ENCODE measurements around the gene RBMS3.
"Not testable (repeated sequence)": the region's sequence is repeated elsewhere in the genome, so short reads cannot be mapped to it uniquely, and the experiment has no call there.

Gene RBMS3

DNA sequence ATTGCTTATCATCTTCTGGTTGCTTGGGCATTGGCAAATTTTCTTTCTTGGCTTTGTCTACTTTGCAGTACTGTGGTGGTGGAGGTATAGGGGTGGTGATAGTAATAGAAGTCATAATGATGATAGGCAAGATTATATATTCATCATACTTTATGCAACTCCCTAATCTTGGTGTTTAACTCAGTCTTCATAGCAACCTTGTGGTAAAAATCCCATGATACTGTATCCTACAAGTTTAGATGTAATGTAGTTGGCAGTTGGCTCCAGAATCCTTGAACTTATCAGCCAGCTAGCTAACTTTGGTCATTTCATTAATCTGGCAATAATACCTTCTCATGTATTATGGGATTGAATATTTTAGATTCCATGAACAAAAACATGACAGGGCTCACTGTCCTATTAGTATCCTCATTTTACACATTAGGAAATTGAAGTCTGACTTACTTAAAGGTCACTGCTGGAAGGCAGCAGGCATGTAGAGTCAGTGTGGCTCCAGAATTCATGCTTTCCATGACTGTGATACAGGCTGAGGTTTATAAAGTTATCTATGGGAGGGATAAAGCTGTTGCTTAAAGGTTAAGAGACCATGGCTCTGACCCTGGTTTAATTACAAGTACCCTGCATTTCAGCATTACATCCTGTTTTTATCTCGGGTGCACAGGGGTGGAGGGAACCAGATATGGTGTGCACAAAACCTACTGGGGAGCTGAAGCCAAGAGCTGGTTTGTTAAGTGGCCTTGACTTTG is 33.3 kb downstream of the RBMS3 start:
- DNase-seq, result no peak

DNA sequence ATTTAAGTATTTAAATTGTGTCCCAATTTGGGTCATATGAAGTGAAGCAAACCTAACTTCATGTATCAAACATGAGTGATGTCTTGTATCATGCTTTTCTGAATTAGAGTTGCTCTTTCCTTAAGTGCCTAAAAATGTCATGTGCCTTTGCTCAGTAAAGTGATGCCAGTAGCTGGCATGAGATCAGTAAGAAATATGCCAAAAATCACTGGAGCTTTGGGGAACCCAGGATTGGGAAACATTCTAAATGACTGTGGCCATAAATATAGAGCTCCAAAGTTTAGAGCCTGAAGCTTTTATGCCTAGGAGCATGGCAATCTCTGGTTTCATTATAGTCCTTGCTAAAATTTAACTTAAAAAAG is 33.8 kb downstream of the RBMS3 start:
- no peak for DNase-seq

DNA sequence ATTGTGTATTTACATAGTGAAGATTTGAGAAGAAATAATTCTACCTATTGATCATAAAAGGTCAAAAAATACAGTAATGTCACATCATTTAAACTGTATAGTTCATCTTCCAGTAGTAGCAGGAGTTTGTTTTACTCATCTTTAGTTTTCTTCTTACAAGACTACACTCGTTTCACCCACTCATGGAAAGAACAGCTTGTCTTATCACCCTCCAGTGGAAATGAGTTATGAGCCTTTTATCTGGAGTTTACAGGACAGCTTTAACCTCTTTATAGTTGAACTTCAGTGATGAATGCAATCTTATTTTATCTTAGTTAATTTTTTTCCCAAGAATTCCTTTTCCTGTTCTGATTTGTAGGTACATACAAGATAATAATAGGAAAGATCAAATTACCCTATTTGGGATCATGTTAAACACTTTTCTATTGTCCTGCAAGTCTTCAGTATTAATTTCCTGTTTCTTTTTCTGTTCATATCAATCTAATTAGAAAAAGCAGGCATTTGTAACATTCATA is 36.8 kb downstream of the RBMS3 start:
- no peak for DNase-seq

DNA sequence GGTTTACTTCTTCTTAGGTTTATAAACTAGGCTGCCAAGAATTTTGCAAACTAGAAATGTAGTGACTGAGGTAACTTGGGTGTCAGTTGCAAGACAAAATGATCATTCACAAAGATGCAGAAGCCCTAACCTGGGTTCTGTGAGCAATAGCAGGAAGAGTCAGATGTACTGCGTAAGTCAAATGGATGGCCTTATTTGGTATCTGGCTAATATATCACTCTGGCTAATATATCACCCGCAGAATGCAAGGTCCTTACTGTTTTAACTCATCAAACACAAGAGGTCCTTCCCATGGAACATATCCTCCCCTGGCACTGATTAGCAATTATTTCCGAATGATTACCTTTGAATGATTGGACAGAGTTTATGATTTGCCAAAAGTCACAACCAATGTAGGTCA is 37.4 kb downstream of the RBMS3 start:
- DNase-seq, result no peak

DNA sequence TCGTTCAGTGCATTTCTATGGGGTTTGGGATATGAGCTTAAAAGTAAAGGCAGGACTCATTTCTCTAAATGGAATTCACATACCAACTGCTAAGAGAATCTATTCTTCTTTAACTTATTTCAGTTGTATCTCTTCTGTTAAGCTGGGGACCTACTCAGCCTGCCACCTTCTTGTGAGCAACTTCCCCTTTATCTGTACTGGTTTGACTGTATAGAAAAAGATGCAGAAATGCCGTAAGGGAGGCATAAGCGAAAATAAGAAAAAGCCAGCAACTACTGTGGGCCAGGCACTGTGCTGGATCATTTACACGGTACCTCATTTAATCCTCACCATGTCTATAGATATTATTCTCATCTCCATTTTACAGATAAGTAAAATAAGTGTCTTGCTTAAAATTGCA is 38.4 kb downstream of the RBMS3 start:
- DNase-seq, result no peak

DNA sequence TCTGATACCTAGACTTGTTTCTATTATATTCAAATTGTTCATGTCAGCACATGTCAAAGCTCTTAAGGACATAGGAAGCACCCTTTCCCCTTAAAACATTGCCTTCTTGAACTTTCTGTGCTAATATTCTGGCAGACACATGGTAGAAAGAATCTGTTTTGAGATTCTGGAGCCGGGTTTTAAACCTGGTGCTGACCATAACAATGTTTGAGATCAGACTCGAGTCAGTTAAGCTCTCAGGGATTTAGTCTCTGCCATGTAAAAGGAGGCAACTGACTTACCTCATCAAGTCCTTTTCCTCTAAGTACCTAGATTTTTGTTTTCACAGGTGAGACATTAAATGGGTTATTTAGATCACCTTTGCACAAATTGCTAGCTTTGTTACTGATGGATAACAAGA is 38.9 kb downstream of the RBMS3 start:
- no peak for DNase-seq

DNA sequence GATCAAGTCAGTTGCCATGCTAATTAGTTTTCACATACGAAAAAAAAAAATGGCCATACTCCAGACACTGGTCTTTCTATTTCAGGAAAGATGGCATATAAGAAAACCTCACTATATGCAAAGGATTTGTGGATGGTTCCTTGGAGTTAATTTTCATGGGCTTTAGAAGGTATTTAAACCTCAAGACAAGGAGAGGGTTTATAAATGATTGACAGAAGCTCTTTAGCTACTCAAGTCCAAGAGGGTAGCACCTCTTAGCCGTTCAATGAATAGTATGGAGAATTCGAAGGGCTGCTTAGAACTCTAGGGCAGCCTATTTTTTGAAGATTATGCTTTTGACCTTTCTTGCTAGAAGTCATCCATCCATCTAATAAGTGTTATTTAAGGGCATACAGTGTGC is 41.7 kb downstream of the RBMS3 start:
- no peak for DNase-seq

DNA sequence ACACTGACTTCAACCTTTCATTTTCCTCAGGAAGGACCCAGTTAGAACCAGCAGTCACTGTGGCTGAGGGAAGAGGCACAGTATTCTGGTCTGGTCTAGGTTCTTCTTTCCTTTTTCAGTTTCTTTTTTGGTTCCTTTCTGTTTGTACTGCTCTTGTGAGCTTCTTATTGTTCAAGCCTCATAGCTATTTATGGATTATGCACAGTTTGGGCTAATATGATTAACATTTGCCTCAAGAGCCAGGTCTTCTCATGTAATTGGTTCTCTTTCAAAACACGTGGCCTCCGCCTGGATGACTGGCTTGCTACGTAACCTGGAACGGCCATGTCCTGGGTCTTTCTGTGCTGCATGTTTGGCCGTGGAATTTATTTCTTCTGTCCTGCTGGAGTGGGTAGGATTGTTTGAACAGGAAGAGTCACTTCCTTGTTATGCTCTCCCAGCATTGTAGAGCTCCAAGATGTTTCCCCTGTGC is 43.3 kb downstream of the RBMS3 start:
- DNase-seq, result no peak

DNA sequence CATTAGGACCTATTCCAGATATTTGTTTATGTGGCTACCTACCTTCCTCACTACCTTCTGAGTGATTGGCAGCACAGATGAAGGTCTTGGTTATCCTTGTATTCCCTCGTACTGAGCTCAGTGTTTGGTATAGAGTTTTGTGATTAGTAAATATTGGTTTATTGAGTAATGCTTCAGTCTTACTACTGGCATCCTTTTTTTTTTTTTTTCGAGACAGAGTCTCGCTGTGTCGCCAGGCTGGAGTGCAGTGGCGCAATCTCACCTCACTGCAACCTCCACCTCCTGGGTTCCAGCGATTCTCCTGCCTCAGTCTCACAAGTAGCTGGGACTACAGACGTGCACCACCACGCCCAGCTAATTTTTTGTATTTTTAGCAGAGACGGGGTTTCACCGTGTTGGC is 45.7 kb downstream of the RBMS3 start:
- not testable (repeated sequence) for DNase-seq

DNA sequence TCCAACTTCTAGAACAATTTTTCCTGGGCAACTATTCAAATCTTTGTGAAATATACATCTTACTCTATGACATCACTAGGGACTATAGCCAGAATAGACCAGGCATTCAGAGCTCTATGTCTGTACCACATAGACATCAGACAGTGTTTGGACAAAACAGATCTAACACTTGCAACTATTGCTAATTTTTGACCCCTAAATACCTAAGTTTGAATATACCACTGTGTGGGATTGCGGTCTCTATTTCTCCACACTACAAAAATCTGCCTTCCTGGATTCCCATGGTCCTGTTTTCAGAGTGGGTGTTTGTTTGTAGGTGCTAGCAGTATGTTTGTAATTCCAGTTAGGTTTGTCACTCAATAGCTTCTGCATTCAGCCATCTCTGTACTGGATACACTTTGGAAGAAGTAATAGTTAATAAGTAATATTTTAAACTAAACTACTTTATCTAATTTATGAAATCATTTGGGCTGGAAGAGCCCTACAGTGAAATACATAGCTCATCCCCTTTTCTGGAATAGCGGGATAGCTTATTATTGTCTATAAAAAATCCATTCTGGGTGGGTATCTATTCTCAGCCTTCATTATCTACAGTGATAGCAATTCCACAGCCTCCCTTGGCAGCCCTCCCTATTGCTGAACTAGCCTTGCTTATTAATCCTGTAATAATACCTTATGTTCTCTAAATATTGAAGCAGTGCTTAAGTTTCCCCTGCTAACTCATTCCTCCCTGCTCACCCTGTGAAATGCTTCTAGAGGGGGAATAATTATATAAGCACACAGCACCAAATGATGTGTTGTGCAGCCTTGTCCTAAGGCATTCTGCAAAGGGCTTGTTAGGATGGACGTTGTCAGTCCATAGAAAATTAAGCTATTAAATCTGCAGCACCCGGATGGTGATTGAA is 49.4 kb downstream of the RBMS3 start:
- DNase-seq, result no peak

DNA sequence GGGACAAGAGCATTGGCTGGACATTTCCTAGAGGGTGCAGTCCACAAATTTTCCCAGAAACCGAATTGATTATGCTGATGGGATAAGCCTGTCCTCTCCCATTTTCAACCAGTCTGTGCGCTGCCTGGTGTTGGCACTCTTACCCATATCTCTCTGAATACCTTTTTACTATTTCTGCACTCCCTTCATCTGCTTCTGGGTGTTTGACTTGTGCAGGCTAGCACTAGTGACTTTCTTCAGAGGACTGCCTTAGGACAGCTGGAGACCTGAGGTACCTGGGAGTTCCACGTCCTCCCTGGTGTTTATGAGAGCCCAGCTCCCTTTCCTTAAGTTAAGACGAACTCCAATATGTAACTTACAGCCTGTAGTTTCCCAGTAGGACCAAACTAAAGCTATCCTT is 50.2 kb downstream of the RBMS3 start:
- DNase-seq, result no peak

DNA sequence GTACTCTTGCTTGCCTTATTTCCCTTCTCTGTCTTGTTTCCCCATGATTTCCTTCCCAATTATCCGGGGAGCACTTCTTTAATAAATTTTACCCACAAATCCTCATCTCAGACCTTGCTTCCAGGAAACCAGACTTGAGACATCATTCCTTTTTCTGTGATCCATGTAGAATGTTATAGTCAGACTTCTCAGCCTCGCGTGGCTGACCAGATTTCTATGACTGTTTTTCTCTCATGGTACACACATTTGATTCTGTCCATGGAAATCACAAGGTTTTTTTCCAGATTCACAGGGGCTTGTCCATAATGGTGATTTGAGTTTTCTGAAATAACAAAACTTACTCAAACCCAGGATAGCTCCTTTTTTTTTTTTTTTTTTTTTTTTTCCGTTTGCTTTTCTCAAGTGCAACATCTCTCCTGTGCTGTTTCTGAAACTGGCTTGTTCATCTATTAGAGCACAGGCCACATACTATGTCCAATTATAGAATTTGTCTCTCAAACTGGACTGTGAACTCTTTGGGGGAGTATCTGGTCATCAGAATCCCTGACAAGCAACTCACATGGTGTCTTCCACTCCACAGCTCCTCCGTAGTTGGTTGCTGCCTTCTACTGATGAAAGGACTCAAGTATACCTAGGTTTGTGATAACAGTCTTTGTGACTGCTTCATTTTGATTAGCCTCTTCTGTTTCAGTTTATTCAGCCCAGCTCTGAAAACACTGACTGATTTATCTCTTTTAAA is 50.8 kb downstream of the RBMS3 start:
- no peak for DNase-seq

DNA sequence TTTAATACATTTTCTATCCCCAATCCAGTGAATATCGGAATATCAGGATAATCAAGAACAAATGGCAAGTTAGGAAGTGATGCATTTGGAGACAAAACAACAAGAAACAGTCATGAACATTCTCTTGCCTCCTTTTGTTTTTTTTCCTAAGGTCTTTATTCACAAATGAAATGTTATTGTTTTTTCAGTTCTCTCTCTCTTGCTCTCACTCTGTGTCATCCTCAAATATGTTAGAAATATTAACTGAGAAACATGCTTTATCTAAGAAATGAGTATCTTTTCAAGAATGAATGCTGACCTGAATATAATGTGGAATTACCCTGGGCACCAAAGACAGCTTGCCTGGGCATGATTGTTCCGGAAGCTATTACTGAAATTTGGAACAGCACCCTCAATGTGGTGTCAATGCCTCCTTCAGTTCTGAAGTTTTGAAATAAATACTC is 51.3 kb downstream of the RBMS3 start:
- no peak for DNase-seq

DNA sequence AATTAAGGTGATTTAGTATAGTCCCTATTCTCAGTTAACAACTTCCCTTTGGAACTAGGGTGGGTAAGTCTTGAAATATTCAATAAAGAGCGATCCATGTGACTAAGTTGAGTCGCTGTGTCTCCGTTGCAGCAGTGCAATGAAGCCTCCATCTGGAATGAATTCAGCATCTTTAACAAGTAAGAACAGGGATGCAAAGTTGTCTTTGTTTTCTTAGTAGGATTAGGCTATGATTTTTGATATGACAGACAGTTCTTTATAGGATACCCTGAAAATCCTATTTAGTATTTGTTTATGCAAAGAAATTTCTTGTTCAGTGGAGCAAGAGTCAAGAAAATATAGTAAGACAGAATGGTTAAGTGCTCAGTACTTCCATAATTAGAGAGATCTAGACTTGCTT is 52.7 kb downstream of the RBMS3 start:
- no peak for DNase-seq

DNA sequence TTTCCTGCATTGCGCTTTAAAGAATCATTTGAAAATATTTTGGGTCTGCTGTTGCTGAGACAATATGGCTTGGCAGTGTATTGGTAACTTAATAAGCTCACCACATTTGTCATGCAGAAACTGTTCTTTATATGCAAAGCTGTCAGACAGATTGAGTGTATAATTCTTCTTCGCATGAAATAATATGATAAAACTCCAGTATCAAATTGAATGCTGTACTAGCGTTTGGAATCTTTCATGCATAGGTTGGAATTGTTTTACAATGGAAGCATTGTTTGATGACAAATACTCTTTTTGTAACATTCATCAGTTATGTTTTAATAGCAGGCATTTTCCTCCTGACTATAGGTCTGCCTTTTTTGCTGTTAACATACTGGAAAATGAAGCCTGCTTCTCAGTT is 53.8 kb downstream of the RBMS3 start:
- DNase-seq, result no peak

DNA sequence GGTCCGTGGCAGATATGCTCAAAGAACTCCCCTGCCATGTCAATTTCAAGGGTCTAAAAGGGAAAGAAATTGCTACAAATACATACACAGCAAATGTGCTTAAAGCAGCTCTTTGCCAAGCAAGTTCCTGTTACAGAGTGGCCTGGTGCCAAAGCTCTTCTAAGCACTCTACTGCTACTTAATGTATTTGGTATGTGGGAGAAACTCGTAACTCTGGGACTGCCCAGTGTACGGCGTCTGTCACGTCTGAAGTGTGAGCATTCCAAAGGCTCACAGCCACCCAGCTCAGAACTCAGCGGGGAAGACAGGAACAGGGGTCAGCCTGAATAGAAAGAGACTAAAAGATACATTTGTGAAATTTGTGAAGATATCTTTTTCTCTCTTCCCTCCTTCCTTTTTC is 54.6 kb downstream of the RBMS3 start:
- peak; percentile 6 for DNase-seq

DNA sequence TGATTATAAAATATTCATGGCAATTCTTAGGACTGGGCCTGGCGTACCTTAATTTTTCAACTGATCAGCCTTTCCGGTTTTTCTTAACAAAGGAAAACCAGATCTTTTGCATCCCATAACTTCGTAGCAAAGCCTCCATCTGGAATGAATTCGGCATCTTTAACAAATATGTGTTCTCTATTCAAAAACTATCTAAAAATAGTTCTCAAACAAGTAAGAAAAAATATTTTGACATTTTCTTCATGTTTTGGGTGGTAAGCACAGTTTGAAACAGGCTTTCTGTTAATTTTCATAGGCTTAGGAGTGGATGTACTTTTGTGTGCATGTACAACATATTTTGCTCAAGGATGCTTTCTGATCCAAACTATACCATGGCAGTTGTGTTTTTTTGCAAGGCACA is 55.1 kb downstream of the RBMS3 start:
- no peak for DNase-seq

DNA sequence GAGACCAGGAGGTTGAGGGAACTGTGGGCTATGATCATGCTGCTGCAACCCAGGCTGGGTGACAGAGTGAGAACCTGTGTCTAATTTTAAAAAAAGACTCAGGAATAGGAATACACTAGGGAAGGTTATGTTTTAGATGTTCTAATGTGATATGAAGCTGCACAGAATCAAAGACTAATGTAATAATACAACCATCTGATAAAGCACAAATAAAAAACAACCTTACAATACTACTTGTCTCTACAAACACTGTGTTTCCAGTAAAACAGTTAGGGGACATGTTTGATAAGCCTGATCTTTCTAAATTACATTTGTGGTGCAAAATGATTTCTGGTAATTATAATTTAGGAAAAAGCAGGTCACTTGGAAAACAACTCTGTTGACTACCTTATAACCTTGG is 56.7 kb downstream of the RBMS3 start:
- no peak for DNase-seq

DNA sequence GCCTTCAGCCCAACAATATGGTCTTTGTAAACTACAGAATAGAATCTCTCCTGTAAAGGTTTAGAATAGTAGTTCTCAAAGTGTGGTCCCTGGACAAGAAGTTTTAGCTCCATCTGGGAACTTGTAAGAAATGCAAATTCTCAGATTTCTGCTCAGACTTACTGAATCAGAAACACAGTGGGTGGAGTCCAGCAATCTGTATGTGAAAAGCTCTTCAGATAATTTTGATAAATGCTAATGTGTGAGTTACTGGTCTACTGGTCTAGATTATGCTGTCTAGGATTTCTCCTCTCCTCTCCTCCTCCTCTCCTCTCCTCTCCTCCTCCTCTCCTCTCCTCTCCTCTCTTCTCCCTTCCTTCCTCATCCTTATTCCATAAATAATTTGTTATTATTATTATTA is 57.5 kb downstream of the RBMS3 start:
- no peak for DNase-seq

DNA sequence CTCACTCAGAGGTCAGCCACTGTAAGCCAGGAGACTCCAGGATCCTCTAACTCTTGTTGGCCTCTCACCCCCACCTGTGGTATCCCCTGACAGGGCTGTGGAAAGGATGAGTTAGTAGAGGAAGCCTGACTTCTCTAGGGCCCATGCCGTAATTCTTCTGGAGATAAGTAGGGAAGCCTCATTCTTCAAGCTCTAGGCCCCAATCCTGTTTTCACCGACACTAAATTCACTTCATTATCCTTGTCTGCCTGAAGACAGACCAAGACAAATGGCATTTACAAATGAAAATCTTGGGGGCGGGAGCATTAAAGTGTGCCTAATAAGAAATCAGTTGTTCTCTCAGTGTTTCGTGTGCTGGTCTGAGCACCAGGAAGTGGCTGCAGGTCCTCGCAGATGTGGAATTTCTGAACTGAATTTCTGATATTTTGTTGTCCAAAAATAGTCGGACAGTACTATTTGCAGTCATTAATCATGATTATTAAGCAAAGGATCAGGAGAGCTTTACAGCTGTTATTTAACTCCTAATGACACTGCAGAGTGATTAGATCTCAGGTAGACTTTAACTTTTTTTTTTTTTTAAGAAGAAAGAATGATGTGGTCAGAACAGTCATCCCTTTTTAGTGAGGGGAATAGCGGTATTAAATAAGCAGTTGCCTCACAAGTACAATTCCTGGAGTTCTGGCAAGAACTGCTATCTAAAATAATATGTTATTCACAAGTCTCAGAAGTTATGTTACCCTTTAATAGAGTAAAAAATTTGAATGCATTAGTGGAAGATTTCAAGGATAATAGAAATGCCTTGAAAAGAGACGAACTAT is 58.4 kb downstream of the RBMS3 start:
- DNase-seq, result no peak

DNA sequence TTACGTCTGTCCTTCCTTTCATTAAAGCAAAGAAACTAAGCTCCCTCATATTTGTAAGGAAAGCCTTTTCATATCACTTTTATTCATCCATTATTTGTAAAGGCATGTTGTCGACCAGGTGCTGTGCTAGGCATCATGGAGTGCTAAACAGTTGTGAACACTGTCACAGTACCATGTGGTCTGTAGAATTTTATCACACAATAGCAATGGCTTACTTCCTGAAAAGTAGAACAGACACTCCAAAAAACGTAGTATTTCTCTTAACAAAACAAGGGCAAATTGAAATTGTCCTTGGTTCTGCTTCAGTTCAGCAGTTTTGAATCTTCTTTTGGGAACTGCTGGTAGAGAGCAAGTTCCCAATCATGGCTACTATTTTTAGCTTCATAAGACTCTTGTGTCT is 63.3 kb downstream of the RBMS3 start:
- no peak for DNase-seq

DNA sequence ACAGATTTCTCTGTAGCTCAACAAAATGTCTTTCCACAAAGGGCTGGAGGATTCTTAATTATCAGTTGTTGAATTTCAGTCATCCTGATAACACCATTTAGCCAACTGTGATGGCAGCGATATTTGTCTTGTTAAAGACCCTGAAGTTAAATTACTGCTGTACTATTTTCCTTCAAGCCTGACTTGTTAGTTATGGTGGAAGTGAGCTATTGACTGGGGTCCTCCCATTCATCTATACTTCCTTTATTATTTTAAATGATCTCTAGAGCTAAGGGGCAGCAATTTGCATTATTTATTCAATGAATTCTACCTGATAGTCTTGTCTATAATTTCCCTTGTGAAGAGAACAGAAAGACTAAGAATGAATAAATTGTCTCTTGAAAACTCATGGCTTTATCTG is 64.1 kb downstream of the RBMS3 start:
- DNase-seq, result no peak

Data from NCI-H774 (cell line).